H1 (cell line): Measurements from ENCODE around the gene ATPAF1. TPM values are rescaled to one million over a fixed set of nuclear protein-coding genes. Genes with fewer than 3 reads are reported as not detected.
"Not testable (repeated sequence)": the region's sequence is repeated elsewhere in the genome, so short reads cannot be mapped to it uniquely, and the experiment has no call there.

Experiments
- CTCF ChIA-PET: fragments of 300-600 bp; sonication (Branson Sonifier 250); formaldehyde crosslinking; loops from one replicate; lab custom pipeline; 2021; ENCODE audit not compliant: partially characterized antibody; lab: Charles Lee
- POLR2A ChIA-PET: fragments of 300-600 bp; sonication (Branson Sonifier 250); formaldehyde crosslinking; loops from one replicate; lab custom pipeline; 2021; ENCODE audit warnings: inconsistent platforms; ENCODE audit not compliant: partially characterized antibody; lab: Charles Lee
- DNase-seq, 2 experiments: peaks; one replicate each; pipeline versions ENCODE4 v3.0.0 to v3.0.0-alpha.2; 2010 to 2022; ENCODE audit warnings: low spot score in 2 of 2, low read depth in 1 of 2, mixed read lengths in 1 of 2
- FAIRE-seq: peaks from 2 replicates; lab custom pipeline; 2011; peaks lifted over from hg19 to GRCh38; lab: Jason Lieb, UNC
- H2AFZ ChIP-seq: 2 replicates; pipeline ENCODE4 v1.8.1; 2012; ENCODE audit warnings: low read length, inconsistent platforms
- H2AK5ac ChIP-seq: 2 replicates; pipeline ENCODE4 v1.6.1; 2013; ENCODE audit warnings: low read depth, low read length
- H2BK120ac ChIP-seq: replicated peaks from 2 replicates; pipeline ENCODE3; 2013; ENCODE audit warnings: low read depth, low read length, inconsistent platforms
- H2BK12ac ChIP-seq: 2 replicates; pipeline ENCODE4 v1.6.1; 2013; ENCODE audit warnings: low read depth, low read length
- H2BK15ac ChIP-seq: 2 replicates; pipeline ENCODE4 v1.6.1; 2013; ENCODE audit warnings: low read length
- H2BK20ac ChIP-seq: 2 replicates; pipeline ENCODE4 v1.6.1; 2013; ENCODE audit warnings: low read length
- H2BK5ac ChIP-seq: 2 replicates; pipeline ENCODE4 v1.6.1; 2013; ENCODE audit warnings: low read depth, low read length
- H3K14ac ChIP-seq: 2 replicates; pipeline ENCODE4 v1.6.1; 2013; ENCODE audit warnings: inconsistent platforms; ENCODE audit not compliant: insufficient read length
- H3K18ac ChIP-seq: 2 replicates; pipeline ENCODE4 v1.6.1; 2013; ENCODE audit warnings: low read length; ENCODE audit errors: extremely low read depth
- H3K23ac ChIP-seq: 2 replicates; pipeline ENCODE4 v1.6.1; 2013; ENCODE audit warnings: inconsistent platforms; ENCODE audit not compliant: insufficient read length
- H3K23me2 ChIP-seq: 2 replicates; pipeline ENCODE4 v1.6.1; 2013; ENCODE audit warnings: low read depth, low read length
- H3K27ac ChIP-seq: 2 replicates; pipeline ENCODE4 v1.6.1; 2011; ENCODE audit warnings: low read depth, low read length, inconsistent platforms
- H3K27me3 ChIP-seq, 4 experiments: replicated peaks in 1 of 4; 1 replicate in 1 of 4; 2 replicates in 3 of 4; pipeline versions ENCODE4 v1.6.1 to v1.8.1; 2011 to 2013; ENCODE audit warnings: low read length in 3 of 4, mild to moderate bottlenecking in 3 of 4, inconsistent platforms in 2 of 4, mixed read lengths in 2 of 4, moderate library complexity in 1 of 4; ENCODE audit not compliant: control insufficient read depth in 3 of 4, insufficient read depth in 3 of 4; ENCODE audit errors: extremely low read depth in 1 of 4
- H3K36me3 ChIP-seq, 4 experiments: 2 replicates each; pipeline versions ENCODE4 v1.6.1 to v1.8.1; 2011 to 2013; ENCODE audit warnings: mild to moderate bottlenecking in 4 of 4, low read length in 3 of 4, moderate library complexity in 2 of 4, control low read depth in 1 of 4, inconsistent platforms in 1 of 4; ENCODE audit not compliant: insufficient read depth in 4 of 4, control insufficient read depth in 2 of 4
- H3K4ac ChIP-seq: replicated peaks from 2 replicates; pipeline ENCODE3; 2013; ENCODE audit warnings: low read length, low read depth, mixed read lengths, inconsistent platforms; ENCODE audit not compliant: insufficient read length
- H3K4me1 ChIP-seq, 4 experiments: replicated peaks in 1 of 4; 1 replicate in 1 of 4; 2 replicates in 3 of 4; pipeline versions ENCODE4 v1.6.1 to v1.8.1; 2011 to 2013; ENCODE audit warnings: low read length in 3 of 4, inconsistent platforms in 2 of 4, mixed read lengths in 1 of 4; ENCODE audit not compliant: insufficient read depth in 4 of 4, control insufficient read depth in 3 of 4
- H3K4me2 ChIP-seq, 2 experiments: 2 replicates each; pipeline versions ENCODE4 v1.6.1 to v1.8.1; 2011 to 2013; ENCODE audit warnings: low read depth in 2 of 2, low read length in 2 of 2, control low read depth in 1 of 2, inconsistent platforms in 1 of 2, mild to moderate bottlenecking in 1 of 2; ENCODE audit not compliant: insufficient read depth in 1 of 2
- H3K4me3 ChIP-seq, 4 experiments: fragments of 200-600, 300-600 bp in 1 of 4; sonication (generic), shearing (Covaris generic), sonication (Bioruptor Twin) in 1 of 4; 2 replicates each; pipeline versions ENCODE4 v1.5.1 to v1.8.1; 2011 to 2016; ENCODE audit warnings: low read length in 4 of 4, low read depth in 3 of 4, control low read depth in 2 of 4, inconsistent platforms in 2 of 4, mild to moderate bottlenecking in 2 of 4, mixed read lengths in 1 of 4, moderate library complexity in 1 of 4; ENCODE audit not compliant: insufficient read depth in 2 of 4; ENCODE audit errors: extremely low read depth in 1 of 4
- H3K56ac ChIP-seq: replicated peaks from 2 replicates; pipeline ENCODE3; 2013; ENCODE audit warnings: low read depth, mild to moderate bottlenecking, mixed read lengths, low read length, inconsistent platforms; ENCODE audit not compliant: insufficient read length
- H3K79me1 ChIP-seq: 2 replicates; pipeline ENCODE4 v1.6.1; 2013; ENCODE audit warnings: low read depth, low read length, control low read depth
- H3K79me2 ChIP-seq, 2 experiments: 2 replicates each; pipeline versions ENCODE4 v1.6.1 to v1.8.1; 2012 to 2013; ENCODE audit warnings: low read length in 2 of 2, mild to moderate bottlenecking in 2 of 2, inconsistent platforms in 1 of 2; ENCODE audit not compliant: insufficient read depth in 2 of 2, control insufficient read depth in 1 of 2
- H3K9ac ChIP-seq, 4 experiments: replicated peaks in 1 of 4; 1 replicate in 1 of 4; 2 replicates in 3 of 4; pipeline versions ENCODE4 v1.6.1 to v1.8.1; 2011 to 2013; ENCODE audit warnings: low read depth in 3 of 4, low read length in 3 of 4, control low read depth in 2 of 4, mild to moderate bottlenecking in 2 of 4, moderate library complexity in 2 of 4, inconsistent platforms in 1 of 4; ENCODE audit errors: extremely low read depth in 1 of 4
- H3K9me3 ChIP-seq, 2 experiments: 2 replicates each; pipeline versions ENCODE4 v1.6.1 to v1.8.1; 2012 to 2013; ENCODE audit warnings: mild to moderate bottlenecking in 2 of 2, moderate library complexity in 2 of 2, control low read depth in 1 of 2, inconsistent platforms in 1 of 2, low read depth in 1 of 2, low read length in 1 of 2, mixed read lengths in 1 of 2; ENCODE audit not compliant: insufficient read depth in 2 of 2
- H4K20me1 ChIP-seq, 2 experiments: replicated peaks in 1 of 2; 2 replicates each; pipeline versions ENCODE3 to v1.8.1; 2011 to 2013; ENCODE audit warnings: inconsistent platforms in 2 of 2, low read length in 2 of 2, mild to moderate bottlenecking in 1 of 2; ENCODE audit not compliant: insufficient read depth in 2 of 2, control insufficient read depth in 1 of 2
- H4K5ac ChIP-seq: 2 replicates; pipeline ENCODE4 v1.6.1; 2013; ENCODE audit warnings: low read length, low read depth, mixed read lengths, inconsistent platforms; ENCODE audit not compliant: insufficient read length
- H4K8ac ChIP-seq: 2 replicates; pipeline ENCODE4 v1.8.0; 2013; ENCODE audit warnings: mild to moderate bottlenecking, moderate library complexity, low read length, inconsistent platforms; ENCODE audit not compliant: insufficient read depth; ENCODE audit errors: extremely low read depth
- H4K91ac ChIP-seq: replicated peaks from 2 replicates; pipeline ENCODE3; 2013; ENCODE audit warnings: low read length, mixed read lengths, inconsistent platforms; ENCODE audit not compliant: insufficient read length
- BRCA1 ChIP-seq: IDR thresholded peaks from 2 replicates; pipeline ENCODE4 v1.6.1; 2012; ENCODE audit warnings: low read depth, low read length, improper control_type of control experiment
- HDAC2 ChIP-seq, 2 experiments: fragments of 300-600 bp in 1 of 2; sonication (generic) in 1 of 2; IDR thresholded peaks; 2 replicates each; pipeline ENCODE4 v1.6.1; 2011 to 2012; ENCODE audit warnings: low read depth in 2 of 2, low read length in 2 of 2, mild to moderate bottlenecking in 2 of 2, moderate library complexity in 2 of 2, borderline replicate concordance in 1 of 2, inconsistent platforms in 1 of 2
- JUND ChIP-seq: IDR thresholded peaks from 2 replicates; pipeline ENCODE4 v1.6.1; 2011; ENCODE audit warnings: mild to moderate bottlenecking, improper control_type of control experiment, low read length
- MAFK ChIP-seq: IDR thresholded peaks from 2 replicates; pipeline ENCODE4 v1.6.1; 2012; ENCODE audit warnings: low read depth, mild to moderate bottlenecking, improper control_type of control experiment, low read length
- PHF8 ChIP-seq: fragments of 200-600 bp; sonication (generic); conservative IDR thresholded peaks from 2 replicates; pipeline ENCODE4 v1.7.1; 2012; ENCODE audit warnings: low read depth, mild to moderate bottlenecking, inconsistent platforms, low read length, moderate library complexity
- TAF7 ChIP-seq: optimal IDR thresholded peaks from 2 replicates; pipeline ENCODE3; 2011; ENCODE audit warnings: low read depth, mild to moderate bottlenecking, inconsistent platforms, low read length, moderate library complexity, borderline replicate concordance
- ZNF274 ChIP-seq: IDR thresholded peaks from 2 replicates; pipeline ENCODE4 v1.7.0; 2012; ENCODE audit warnings: low read length, borderline replicate concordance; ENCODE audit errors: extremely low read depth
- WGBS, 2 experiments: shearing (Covaris generic) in 1 of 2; methylation state at CpG; one replicate each; pipeline versions ENCODE4 v1.1.6 to v1.1.7; 2013 to 2015; ENCODE audit warnings: low lambda C conversion rate in 2 of 2, mixed read lengths in 2 of 2, inconsistent platforms in 1 of 2, low coverage in 1 of 2, missing lambda C conversion rate in 1 of 2; ENCODE audit not compliant: insufficient replicate concordance in 2 of 2, insufficient coverage in 1 of 2, insufficient read length in 1 of 2; ENCODE audit errors: extremely low coverage in 1 of 2, missing lambda C conversion rate in 1 of 2; 5-methylcytosine and 5-hydroxymethylcytosine counted together
- polyA plus RNA-seq, 7 experiments: library from polyadenylated mRNA; depleted of rRNA in 3 of 7; stranded (reverse) in 5 of 7; unstranded in 2 of 7; fragments of >200 nt in 5 of 7; fragments of 200-250 nt in 2 of 7; gene quantifications; 1 replicate in 5 of 7; 2 replicates in 1 of 7; 4 replicates in 1 of 7; pipeline versions ENCODE4 v1.2.1 to v1.2.3, GENCODE V29; 2011 to 2013; ENCODE audit warnings: missing spikeins in 2 of 7, mixed read lengths in 2 of 7
- total RNA-seq: library from RNA; stranded (reverse); fragmentation: NEBNext Ultra II Directional; extraction: Animal tissue kit (Norgen Biotek cat#: 25700); gene quantifications from 2 replicates; pipeline ENCODE4 v1.2.1, GENCODE V29; 2021

The ATPAF1 gene
- total and polyA plus RNA-seq, 2 of the 8 experiments (the other 6 are each of a cell fraction or from before 2014, with no cell fraction given), result 46.7 to 55.9 TPM

- no peak for TF ChIP-seq HDAC2 (IDR thresholded peaks at IDR 0.05; ENCODE audit: borderline replicate concordance in 1 of 2, low read depth in 2 of 2, low read length in 2 of 2)
- no peak for TF ChIP-seq BRCA1
- TF ChIP-seq TAF7, result no peak
- no peak for TF ChIP-seq JUND
- no peak for TF ChIP-seq ZNF274
- TF ChIP-seq MAFK, result no peak
- TF ChIP-seq PHF8, result no peak
Observed at GRCh38 chr1:46697053-46697452, 28.9 kb upstream of the ATPAF1 start (continued).

GRCh38 chr1:46694676-46695075 is 26.5 kb upstream of the ATPAF1 start:
- H3K27ac ChIP-seq, H3K79me1 ChIP-seq, H3K18ac ChIP-seq, H3K4ac ChIP-seq, H3K23ac ChIP-seq, H2BK5ac ChIP-seq, H2BK15ac ChIP-seq, H4K20me1 ChIP-seq, H2BK20ac ChIP-seq, H3K23me2 ChIP-seq, H2BK12ac ChIP-seq, H2AK5ac ChIP-seq, H3K9ac ChIP-seq, FAIRE-seq, POLR2A ChIA-PET, H3K9me3 ChIP-seq, H3K4me1 ChIP-seq, CTCF ChIA-PET, H3K4me2 ChIP-seq, DNase-seq, H2BK120ac ChIP-seq, H3K79me2 ChIP-seq, H4K5ac ChIP-seq, H4K91ac ChIP-seq, H3K4me3 ChIP-seq, H2AFZ ChIP-seq, H3K27me3 ChIP-seq, H3K14ac ChIP-seq, H3K56ac ChIP-seq, H4K8ac ChIP-seq: not testable (repeated sequence)
- peaks cover 0 to 41% (median 35%) of the 10 kb centered on the region in 4 experiments; a peak in 6 of 8 replicates for H3K36me3 ChIP-seq
- WGBS, 2 experiments, result 96% methylated on average over 3 of the region's 4 CpGs; no CpG with 5 or more reads in 1 of the 2 experiments
